DMS114 treated with DMSO at 0.1 percent for 48 hours (cell line): Measurements from ENCODE around the gene MXD4.

Experiments used
- DNase-seq: peaks from one replicate; lab custom pipeline; 2025; ENCODE audit not compliant: unreplicated experiment; lab: John Stamatoyannopoulos, UW

Gene MXD4

GRCh38 chr4:2292646-2293108 lies 30.8 kb upstream of the MXD4 start:
- DNase-seq = no peak

DNA sequence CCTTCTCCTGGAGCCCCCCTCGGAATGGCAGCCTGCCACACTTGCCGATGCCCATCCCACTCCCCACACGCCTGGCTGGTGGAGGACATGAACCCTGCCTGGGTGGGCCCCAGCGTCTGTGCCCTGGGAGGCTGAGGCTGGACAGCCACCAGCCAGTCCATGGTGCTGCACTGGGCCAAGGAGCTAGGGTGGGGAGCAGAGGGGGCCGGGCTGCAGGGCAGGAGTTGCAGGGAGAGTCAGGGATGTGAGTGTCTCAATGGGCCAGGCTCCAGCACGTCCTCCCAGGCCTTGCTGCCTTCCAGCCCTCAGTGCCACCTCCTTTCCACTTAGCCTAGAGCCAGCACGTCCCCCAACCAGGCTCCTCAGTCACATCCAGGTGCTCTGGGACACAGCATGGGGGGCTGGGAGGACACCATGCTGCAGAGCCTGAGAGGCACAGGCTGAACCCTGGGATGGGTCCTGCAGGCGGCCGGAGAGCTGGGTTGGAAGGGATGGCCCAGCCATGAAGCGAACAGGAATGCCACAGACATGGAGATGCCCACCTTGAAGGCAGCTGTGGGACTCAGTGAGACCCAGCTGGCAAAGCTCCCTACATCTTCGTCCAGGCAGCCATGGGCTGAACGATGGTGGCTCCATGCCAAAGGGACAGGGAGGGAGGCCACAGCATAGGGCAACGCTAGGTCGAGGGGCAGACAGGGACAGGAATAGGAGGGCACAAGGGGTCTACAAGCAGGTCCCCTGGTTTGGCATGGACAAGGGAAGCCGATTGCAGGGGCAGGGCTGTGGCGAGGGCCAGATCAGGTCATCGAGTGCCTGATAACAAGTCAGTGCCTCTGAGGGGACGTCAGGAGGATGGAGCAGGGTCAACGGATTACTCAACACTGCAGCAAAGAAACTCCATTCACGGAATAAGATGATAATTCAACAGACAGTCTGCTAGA lies 30.1 kb upstream of the MXD4 start:
- no peak for DNase-seq

GRCh38 chr4:2290974-2291704 lies 29.2 kb upstream of the MXD4 start:
- no peak for DNase-seq

GRCh38 chr4:2290488-2290887 lies 28.6 kb upstream of the MXD4 start:
- no peak for DNase-seq

DNA sequence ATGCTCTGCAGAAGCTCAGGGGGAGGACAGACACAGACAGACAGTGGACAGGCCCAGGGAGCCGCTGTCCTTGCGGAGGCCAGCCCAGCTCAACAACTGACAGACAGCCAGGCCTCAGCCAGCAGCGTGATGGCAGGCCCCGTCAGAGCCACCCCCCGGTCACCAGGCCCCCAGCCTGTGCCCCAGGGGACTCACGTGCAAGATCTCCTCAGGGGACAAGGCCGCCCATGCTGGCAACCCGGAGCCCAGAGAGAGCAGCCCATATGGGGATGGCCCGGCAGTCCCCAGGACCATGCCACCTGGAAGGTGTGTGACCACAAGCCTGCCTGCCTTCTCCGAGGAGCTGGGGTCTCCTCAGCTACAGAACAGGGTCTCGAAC lies 28.0 kb upstream of the MXD4 start:
- no peak for DNase-seq

DNA sequence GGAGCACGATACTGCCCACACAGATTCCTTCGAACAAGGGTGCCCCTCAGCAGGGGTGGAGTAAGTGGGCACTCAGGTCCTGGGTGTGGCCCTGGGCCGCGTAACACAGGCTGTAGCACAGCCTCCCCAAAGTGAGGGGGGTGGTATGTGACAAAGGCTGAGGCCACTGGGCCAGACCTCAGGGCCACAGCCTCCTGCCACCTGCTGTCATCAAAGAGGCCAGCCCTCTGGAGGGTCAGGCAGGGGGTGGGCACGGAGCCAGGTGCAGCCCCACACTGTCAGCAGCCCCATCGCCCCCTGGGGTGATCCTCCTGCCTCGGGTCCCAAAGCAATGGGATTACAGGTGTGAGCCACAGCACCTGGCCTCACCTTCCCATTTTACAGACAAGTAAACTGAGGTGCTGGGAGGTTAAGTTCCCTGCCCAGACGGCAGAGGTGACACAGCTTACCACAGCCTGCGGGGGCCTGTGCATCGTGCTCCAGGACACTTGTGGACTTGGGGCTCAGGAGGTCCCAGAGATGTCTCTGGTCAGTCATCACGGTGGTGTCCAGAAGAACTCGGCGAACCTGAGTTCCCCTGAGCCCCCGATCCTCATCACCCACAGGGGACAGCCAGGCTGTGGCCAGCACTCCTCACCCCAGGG lies 27.5 kb upstream of the MXD4 start:
- DNase-seq = no peak

- DNase-seq = no peak
These were observed 26.2 kb upstream of the MXD4 start for GRCh38 chr4:2288051-2288541.

- DNase-seq = no peak
These were observed 25.6 kb upstream of the MXD4 start for GRCh38 chr4:2287594-2287915.

GRCh38 chr4:2286904-2287593 lies 25.1 kb upstream of the MXD4 start:
- no peak for DNase-seq

DNA sequence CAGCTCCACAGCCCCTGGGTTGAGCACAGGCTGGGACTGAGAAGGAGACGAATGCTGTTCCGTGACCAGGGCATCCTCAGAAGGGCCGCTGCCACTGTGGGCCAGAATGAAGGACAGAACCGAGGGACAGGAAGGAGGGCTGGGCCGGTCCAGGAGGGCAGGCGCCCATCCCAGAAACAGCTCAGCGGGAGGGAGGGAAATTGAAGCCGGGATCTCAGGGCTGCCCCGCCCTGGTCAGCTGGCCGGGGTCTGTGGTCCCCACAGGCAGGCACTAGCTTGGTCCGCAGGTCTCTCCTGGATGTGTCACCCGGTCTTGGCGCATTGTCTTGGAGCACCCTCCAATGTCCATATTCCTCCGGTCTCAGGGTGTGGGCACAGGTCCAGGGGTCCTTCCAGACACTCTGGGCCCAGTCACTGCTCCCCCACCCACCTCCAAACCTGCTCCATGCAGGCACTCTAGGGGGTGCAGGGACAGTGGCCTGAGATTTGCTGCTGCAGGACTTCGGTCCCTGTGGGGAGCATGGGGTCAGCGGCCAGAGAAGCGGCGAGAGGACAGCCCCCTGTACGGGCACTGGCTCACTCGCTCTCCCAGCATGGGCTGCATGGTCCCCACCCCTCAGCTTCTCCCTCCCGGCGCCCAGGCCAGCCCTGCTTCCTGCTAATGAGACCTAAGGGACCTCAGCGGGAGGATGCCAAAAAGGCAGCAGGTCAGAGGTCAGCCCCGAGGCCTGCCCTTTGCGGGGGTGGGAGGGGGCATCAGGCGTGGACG lies 23.9 kb upstream of the MXD4 start:
- no peak for DNase-seq

DNA sequence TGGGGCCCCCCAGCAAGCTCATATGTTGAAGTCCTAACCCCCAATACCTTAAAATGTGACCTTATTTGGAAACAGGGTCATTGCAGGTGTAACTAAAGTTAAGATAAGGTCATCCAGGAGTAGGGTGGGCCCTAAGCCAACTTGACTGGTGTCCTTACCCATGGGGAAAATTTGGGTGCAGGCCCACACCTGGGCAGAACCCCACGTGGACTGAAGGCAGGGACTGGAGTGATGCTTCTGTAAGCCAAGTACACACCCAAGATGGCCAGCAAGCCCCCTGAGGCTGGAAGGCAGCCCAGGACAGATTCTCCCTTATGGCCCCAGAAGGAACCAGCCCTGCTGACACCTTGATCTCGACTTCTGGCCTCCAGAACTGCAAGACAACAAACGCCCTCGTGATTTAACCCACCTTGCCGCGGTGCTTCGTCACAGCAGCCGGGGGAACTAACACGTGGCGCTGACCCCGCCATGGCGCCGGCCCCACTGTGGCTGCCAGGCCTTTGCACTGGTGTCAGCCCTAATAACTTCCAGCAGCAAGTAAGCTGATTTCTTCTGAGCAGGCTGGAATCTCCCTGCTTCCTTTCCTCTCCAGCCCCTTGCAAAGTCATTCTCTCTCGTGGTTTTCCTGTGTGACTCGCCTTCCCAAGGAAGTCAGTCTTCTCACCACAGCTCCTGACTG lies 23.2 kb upstream of the MXD4 start:
- no peak for DNase-seq

DNA sequence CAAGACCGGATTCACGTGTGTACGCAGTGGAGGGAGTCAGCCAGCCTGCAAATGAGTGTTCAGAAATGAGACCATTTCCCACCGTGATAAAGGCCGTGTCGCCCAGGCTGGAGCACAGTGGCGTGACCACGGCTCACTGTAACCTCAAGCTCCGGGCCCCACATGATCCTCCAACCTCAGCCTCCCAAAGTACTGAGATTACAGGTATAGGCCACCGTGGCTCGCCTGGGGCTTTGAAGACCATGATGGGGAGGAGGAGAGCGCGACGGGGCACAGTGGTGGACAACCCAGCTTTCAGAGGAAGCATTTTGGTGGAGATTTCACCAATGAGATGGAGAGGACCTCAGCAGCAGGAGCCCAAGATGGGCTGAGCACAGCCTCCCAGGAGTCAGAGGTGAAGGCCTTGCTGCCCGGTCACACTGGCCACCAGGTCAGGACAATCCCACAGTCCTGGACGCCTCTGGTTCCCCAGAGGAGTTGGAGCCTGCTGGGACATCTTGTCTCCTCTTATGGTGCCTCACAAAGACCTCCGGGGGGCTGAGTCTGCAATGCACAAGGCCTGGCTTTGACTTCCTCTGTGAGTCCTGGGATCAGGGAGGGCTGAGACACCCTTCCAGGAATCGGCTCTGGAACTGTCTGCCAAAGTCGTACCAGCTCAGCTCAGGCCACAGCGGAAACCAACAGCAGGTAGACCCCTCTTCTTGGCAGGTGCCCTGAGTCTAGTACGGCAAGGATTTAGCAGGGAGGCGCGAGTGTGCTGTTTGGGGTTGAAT lies 22.4 kb upstream of the MXD4 start:
- no peak for DNase-seq

GRCh38 chr4:2283199-2283711 lies 21.3 kb upstream of the MXD4 start:
- no peak for DNase-seq

GRCh38 chr4:2281575-2282343 lies 19.9 kb upstream of the MXD4 start:
- no peak for DNase-seq

- DNase-seq = no peak
These were observed 18.8 kb upstream of the MXD4 start for GRCh38 chr4:2280531-2281300.

GRCh38 chr4:2277956-2278355 lies 16.0 kb upstream of the MXD4 start:
- DNase-seq = no peak

- no peak for DNase-seq
These were observed 14.8 kb upstream of the MXD4 start for GRCh38 chr4:2276581-2277325.
